Uterus (tissue), 2 donors: ENCODE results near the gene APOF.

Experiments used
- CTCF ChIP-seq, 4 experiments: fragments of 200-600 bp in 2 of 4; fragments of 450-650 bp in 2 of 4; sonication (generic) in 2 of 4; IDR thresholded peaks; one replicate each; pipeline ENCODE4 v1.5.1; 2016 to 2019; ENCODE audit warnings: antibody characterized with exemption in 4 of 4, mild to moderate bottlenecking in 2 of 4, moderate library complexity in 1 of 4
- POLR2A ChIP-seq, 2 donors: fragments of 450-650 bp; IDR thresholded peaks; one replicate each; pipeline ENCODE4 v1.6.1; 2016; ENCODE audit warnings: antibody characterized with exemption in 2 of 2, mild to moderate bottlenecking in 1 of 2, moderate library complexity in 1 of 2

- TF ChIP-seq CTCF (IDR thresholded peaks at IDR 0.05) (peak; percentile 42 to 67 (median 53)), POLR2A (IDR thresholded peaks at IDR 0.05) (peak; percentile 69 to 80)
Measured at GRCh38 chr12:56333679-56334489, 28.8 kb downstream of the APOF start, which contains the start of gene PAN2.
